OCI-LY7 (cell line): ENCODE data around the gene EFCAB10. TPM values are rescaled to one million over a fixed set of nuclear protein-coding genes. Genes with fewer than 3 reads are reported as not detected.
A peak's percentile ranks its signal among the peaks of the same experiment; 100 is the strongest.

Experiments
- BruUV-seq: library from RNA; stranded (reverse); fragments of 400-500 nt; replicated peaks from 2 replicates; lab custom pipeline; 2021; lab: Mats Ljungman, UMichigan
- CTCF ChIA-PET: fragments of 300-600 bp; sonication (Branson Sonifier 250); formaldehyde crosslinking; loops from one replicate; lab custom pipeline; 2022; ENCODE audit warnings: antibody characterized with exemption; ENCODE audit not compliant: unreplicated experiment; lab: Charles Lee
- POLR2A ChIA-PET: fragments of 300-600 bp; sonication (Branson Sonifier 250); formaldehyde crosslinking; loops from one replicate; lab custom pipeline; 2022; ENCODE audit warnings: antibody characterized with exemption; lab: Charles Lee
- DNase-seq: peaks from one replicate; pipeline ENCODE4 v3.0.0-alpha.2; 2015; ENCODE audit warnings: low spot score
- H2AFZ ChIP-seq: fragments of 200-600 bp; sonication (generic), shearing (Covaris generic); 2 replicates; pipeline ENCODE4 v1.6.1; 2014; ENCODE audit warnings: mild to moderate bottlenecking, antibody characterized with exemption, low read length, moderate library complexity
- H3K27ac ChIP-seq: fragments of 200-600 bp; sonication (generic); 2 replicates; pipeline ENCODE4 v1.5.1; 2014; ENCODE audit warnings: mixed run types, low read depth, mild to moderate bottlenecking, moderate library complexity, low read length, inconsistent platforms; ENCODE audit not compliant: poor library complexity, severe bottlenecking
- H3K36me3 ChIP-seq: fragments of 200-600 bp; sonication (generic); 2 replicates; pipeline ENCODE4 v1.6.1; 2014; ENCODE audit warnings: mild to moderate bottlenecking, antibody characterized with exemption, low read length, moderate library complexity, mixed read lengths; ENCODE audit not compliant: insufficient read depth
- H3K4me1 ChIP-seq: fragments of 200-600 bp; sonication (generic); 2 replicates; pipeline ENCODE4 v1.5.1; 2014; ENCODE audit warnings: mild to moderate bottlenecking, low read length; ENCODE audit not compliant: insufficient read depth, poor library complexity, severe bottlenecking
- H3K4me2 ChIP-seq: fragments of 200-600 bp; sonication (generic); 2 replicates; pipeline ENCODE4 v1.6.1; 2014; ENCODE audit warnings: mild to moderate bottlenecking, low read length
- H3K4me3 ChIP-seq: fragments of 200-600 bp; sonication (generic); 2 replicates; pipeline ENCODE4 v1.5.1; 2014; ENCODE audit warnings: mild to moderate bottlenecking, low read depth, low read length; ENCODE audit not compliant: poor library complexity, severe bottlenecking
- H3K79me2 ChIP-seq: fragments of 200-600 bp; sonication (generic); 2 replicates; pipeline ENCODE4 v1.6.1; 2016; ENCODE audit warnings: low read depth, mild to moderate bottlenecking, low read length, moderate library complexity, mixed read lengths; ENCODE audit not compliant: insufficient read depth
- H3K9me2 ChIP-seq: fragments of 200-600 bp; sonication (generic); 2 replicates; pipeline ENCODE4 v1.6.1; 2016; ENCODE audit warnings: mild to moderate bottlenecking, low read length, mixed read lengths; ENCODE audit not compliant: insufficient read depth
- H3K9me3 ChIP-seq: fragments of 200-600 bp; sonication (generic); 2 replicates; pipeline ENCODE4 v1.6.1; 2014; ENCODE audit warnings: mild to moderate bottlenecking, mixed run types, low read length, mixed read lengths
- H4K20me1 ChIP-seq: fragments of 200-600 bp; sonication (generic); 2 replicates; pipeline ENCODE4 v1.6.1; 2014; ENCODE audit warnings: mild to moderate bottlenecking, antibody characterized with exemption, low read length, moderate library complexity, mixed read lengths; ENCODE audit not compliant: insufficient read depth
- CTCF ChIP-seq: fragments of 200-600 bp; sonication (generic); conservative IDR thresholded peaks from 2 replicates; pipeline ENCODE4 v1.5.1; 2014; ENCODE audit warnings: mild to moderate bottlenecking, antibody characterized with exemption, low read length, moderate library complexity, mixed read lengths
- EZH2phosphoT487 ChIP-seq: fragments of 200-600 bp; sonication (generic); IDR thresholded peaks from 2 replicates; pipeline ENCODE4 v1.6.1; 2018; ENCODE audit warnings: low read depth, borderline replicate concordance, mild to moderate bottlenecking, mixed run types, antibody characterized with exemption, low read length, moderate library complexity, mixed read lengths
- intact Hi-C: fragments of 100-400 bp; cut with micrococcal nuclease; formaldehyde crosslinking; loops from one replicate; pipeline ENCODE4 v1.10.0; 2022; ENCODE audit not compliant: unreplicated experiment
- total RNA-seq, 2 experiments: library from RNA; depleted of rRNA in 1 of 2; stranded (reverse); fragments of >200 nt in 1 of 2; shearing (Covaris generic) in 1 of 2; gene quantifications; 2 replicates each; pipeline ENCODE4 v1.2.3, GENCODE V29; 2014 to 2022

The EFCAB10 gene
- total RNA-seq, 2 experiments from 2014 or later = not detected

GRCh38 chr7:105559926-105560325 lies 21.4 kb downstream of the EFCAB10 start:
- DNase-seq = no peak
- H4K20me1 ChIP-seq = no peaks in the 10 kb centered on the region
- BruUV-seq = no TSS peak
- no peaks in the 10 kb centered on the region for H3K79me2 ChIP-seq
- H3K9me3 ChIP-seq = no peaks in the 10 kb centered on the region
- intact Hi-C loops = no loop called here
- H3K4me3 ChIP-seq = no peak overlapping the region
- no peak overlapping the region for H3K4me2 ChIP-seq
- no peak for TF ChIP-seq EZH2phosphoT487
- no peak for TF ChIP-seq CTCF
- no peak overlapping the region for H2AFZ ChIP-seq
- no peaks in the 10 kb centered on the region for H3K4me1 ChIP-seq
- H3K27ac ChIP-seq = no peak overlapping the region
- POLR2A ChIA-PET = interaction anchor here (0.6 kb wide), 1 partner anchor 17 kb away, joined by 3 read pairs; no protein-coding TSS in a partner anchor
- CTCF ChIA-PET = no interaction called here
- H3K9me2 ChIP-seq = no peaks in the 10 kb centered on the region
- H3K36me3 ChIP-seq = peaks cover 93% of the 10 kb centered on the region

GRCh38 chr7:105538339-105538738 lies 43.0 kb downstream of the EFCAB10 start:
- peaks cover 9% of the 10 kb centered on the region for H3K4me1 ChIP-seq
- no peaks in the 10 kb centered on the region for H3K9me3 ChIP-seq
- intact Hi-C loops = loop anchor here (10.0 kb wide), 1 partner anchor 746 kb away; the partner anchor contains the start of gene NAMPT
- no peak for DNase-seq
- peaks cover 18% of the 10 kb centered on the region for H3K79me2 ChIP-seq
- H4K20me1 ChIP-seq = 0 out of 2 replicates have a peak, but pooled peaks cover 1% of the 10 kb centered on the region
- BruUV-seq = no TSS peak
- H2AFZ ChIP-seq = no peak overlapping the region
- H3K36me3 ChIP-seq = peaks cover 91% of the 10 kb centered on the region
- TF ChIP-seq EZH2phosphoT487 (no peak), CTCF (no peak)
- ChIA-PET POLR2A (no interaction called here), CTCF (no interaction called here)
- no peak overlapping the region for H3K4me2 ChIP-seq
- H3K9me2 ChIP-seq = no peaks in the 10 kb centered on the region
- no peak overlapping the region for H3K27ac ChIP-seq
- no peak overlapping the region for H3K4me3 ChIP-seq

- Histone ChIP-seq H3K36me3 (peaks cover 38% of the 10 kb centered on the region), H3K9me2 (no peaks in the 10 kb centered on the region), H3K4me2 (peak overlapping the region; percentile 93), H3K4me3 (peak overlapping the region; percentile 80), H3K27ac (peak overlapping the region; percentile 64), H4K20me1 (0 out of 2 replicates have a peak, but pooled peaks cover 9% of the 10 kb centered on the region), H3K9me3 (no peaks in the 10 kb centered on the region), H2AFZ (peak overlapping the region; percentile 95; the same call in 1 of the 2 replicates), H3K79me2 (peaks cover 30% of the 10 kb centered on the region), H3K4me1 (peaks cover 15% of the 10 kb centered on the region)
- intact Hi-C loops = loop anchor here (5.0 to 10.0 kb wide), 2 partner anchors 586 to 752 kb away; partner anchors contain the start of gene NAMPT
- TF ChIP-seq EZH2phosphoT487 (no peak), CTCF (no peak)
- BruUV-seq = TSS peak; percentile 82
- POLR2A ChIA-PET = interaction anchor here (0.6 to 3.1 kb wide), 5 partner anchors 11 to 1334 kb away, joined by 3 to 33 read pairs (median 3); partner anchors contain the start of gene PUS7
- no peak for DNase-seq
- CTCF ChIA-PET = no interaction called here
These were observed 48.4 kb downstream of the EFCAB10 start for GRCh38 chr7:105532709-105533460.
